HPDE6-E6E7 (cell line): Measurements from ENCODE around the gene UBR2.
"Not testable (repeated sequence)": the region's sequence is repeated elsewhere in the genome, so short reads cannot be mapped to it uniquely, and the experiment has no call there.

ENCODE experiments used
- DNase-seq: peaks from one replicate; pipeline ENCODE4 v3.0.0; 2011; ENCODE audit warnings: missing footprints; ENCODE audit errors: extremely low spot score

UBR2 gene

GRCh38 chr6:42692137-42692911, 128.5 kb downstream of the UBR2 start:
- peak; percentile 69 for DNase-seq

DNA sequence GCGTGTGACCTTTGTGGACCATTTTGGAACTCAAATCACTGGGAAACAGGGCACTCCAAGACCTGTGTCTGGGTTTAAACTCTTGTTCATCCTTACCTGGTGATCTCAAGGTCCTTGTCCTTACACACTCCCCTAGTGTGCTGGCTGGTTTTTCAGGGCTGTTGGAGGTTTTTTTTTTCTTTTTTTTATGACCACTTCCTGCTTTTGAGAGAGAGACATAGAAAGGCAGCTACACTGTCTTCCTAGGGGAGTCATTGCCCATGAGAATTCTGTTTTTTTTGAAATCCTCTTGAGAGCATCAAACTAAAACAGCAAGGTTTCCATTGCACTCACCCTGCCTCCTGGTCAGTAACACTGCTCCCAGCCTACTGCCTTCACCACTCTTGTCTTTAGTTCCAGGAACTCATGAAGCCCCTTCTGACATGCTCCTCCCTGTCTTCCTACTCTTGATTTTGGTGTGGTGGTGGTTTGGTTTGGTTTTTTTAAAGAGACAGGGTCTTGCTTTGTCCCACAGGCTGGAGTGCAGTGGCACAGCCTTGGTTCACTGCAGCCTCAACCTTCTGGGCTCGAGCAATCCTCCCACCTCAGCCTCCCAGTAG, 130.0 kb downstream of the UBR2 start:
- DNase-seq: no peak

GRCh38 chr6:42694586-42694985, 130.8 kb downstream of the UBR2 start:
- peak; percentile 21 for DNase-seq

DNA sequence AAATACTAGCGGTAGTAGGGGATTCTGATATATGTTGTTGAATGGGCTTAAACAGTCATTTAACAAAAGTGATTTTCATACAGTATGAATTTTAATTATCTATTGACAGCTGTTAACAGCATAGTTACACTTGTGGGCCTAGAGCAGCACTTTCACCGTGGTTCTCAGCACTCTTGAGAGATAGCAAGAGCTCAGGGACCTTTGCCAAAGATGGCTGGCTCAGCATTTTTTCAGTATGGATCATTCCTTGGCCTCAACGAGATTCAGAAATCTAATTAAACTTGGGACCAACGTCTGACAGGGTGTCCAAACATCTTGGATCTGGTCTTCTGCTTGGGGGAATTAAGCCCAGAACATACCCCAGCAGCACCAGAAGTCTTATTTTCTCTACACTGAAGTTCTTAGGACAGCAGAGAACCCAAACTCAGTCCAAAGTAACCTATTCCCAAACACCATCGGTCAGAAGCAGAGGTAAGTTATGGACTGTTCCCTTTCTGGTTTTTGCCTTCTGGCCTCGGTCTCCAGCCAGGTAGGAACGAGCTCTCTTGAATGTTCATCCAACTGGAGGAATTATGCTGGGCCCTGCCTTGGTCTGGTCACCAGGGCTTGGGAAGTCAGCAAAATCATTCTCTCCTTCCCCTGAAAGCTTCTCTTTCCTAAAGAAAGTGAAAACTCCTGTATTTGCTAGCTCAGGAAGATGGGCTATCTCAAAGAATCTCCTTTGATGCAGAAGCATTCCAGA, 132.9 kb downstream of the UBR2 start:
- no peak for DNase-seq

DNA sequence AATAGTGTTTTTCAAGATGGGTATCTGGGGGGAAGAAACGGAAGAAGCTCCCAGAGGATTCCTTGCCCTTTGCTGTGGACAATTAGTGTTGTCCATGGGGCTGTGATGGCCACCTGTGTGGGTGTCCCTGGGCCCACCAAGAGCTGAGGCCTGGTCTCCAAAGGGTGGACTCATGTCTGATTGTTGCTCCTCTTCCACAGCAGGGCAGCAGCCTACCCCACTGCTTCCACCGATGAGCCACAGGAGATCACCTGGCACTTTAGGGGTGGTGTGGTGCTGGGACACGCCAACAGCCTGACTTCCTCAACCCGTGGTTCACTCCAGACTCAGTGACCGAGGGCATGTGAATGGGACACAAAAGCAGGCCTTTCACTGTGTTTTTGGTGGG, 133.4 kb downstream of the UBR2 start:
- no peak for DNase-seq

- no peak for DNase-seq
These were observed 134.4 kb downstream of the UBR2 start for GRCh38 chr6:42698217-42698616.

GRCh38 chr6:42702200-42702599, 138.4 kb downstream of the UBR2 start:
- no peak for DNase-seq

GRCh38 chr6:42702786-42703185, 139.0 kb downstream of the UBR2 start:
- DNase-seq: not testable (repeated sequence)

- DNase-seq: no peak
These were observed 140.6 kb downstream of the UBR2 start for GRCh38 chr6:42704251-42704936.

DNA sequence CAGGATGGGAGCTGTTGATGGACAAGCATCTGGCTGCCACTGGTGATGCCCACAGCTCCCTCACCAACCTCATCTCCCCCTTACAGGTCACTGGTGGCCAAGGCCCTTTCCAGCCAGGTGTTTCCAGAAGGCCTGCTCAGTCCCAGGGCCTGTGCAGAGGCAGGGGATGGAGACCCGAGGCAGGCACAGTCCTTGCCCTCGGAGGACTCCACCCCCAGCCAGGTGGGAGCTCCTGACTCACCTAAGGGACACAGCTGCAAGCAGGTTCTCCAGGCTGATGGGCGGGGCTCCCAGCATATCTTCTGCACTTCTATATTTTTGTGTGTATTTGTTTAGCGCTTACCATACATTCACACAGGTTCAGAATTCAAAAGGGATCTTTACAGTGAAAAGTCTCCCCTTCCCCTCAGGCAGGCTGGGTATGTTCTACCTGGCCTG, 141.1 kb downstream of the UBR2 start:
- no peak for DNase-seq

GRCh38 chr6:42707595-42707994, 143.8 kb downstream of the UBR2 start:
- no peak for DNase-seq

- DNase-seq: no peak
These were observed 144.3 kb downstream of the UBR2 start for GRCh38 chr6:42708096-42708495.

- no peak for DNase-seq
These were observed 146.0 kb downstream of the UBR2 start for GRCh38 chr6:42709871-42710270.

DNA sequence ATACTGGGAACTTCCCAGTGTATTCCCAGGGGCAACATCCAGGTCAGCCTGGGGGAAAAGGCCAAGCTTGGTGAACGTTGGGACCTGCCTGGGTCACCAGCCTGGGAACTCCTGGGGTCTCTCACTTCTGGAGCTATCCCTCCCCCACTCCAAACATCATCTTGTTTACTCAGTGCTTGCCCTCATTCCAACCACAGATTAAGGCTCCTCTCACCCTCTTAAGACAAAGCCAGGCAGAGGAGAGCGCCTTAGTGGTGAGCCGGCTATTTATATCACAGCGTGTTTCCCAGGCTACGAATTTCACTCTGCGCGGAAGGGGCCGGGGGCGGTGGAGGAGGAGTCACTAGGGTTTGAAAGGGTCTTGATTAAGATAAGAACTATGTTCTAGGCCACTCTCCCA, 146.5 kb downstream of the UBR2 start:
- no peak for DNase-seq

GRCh38 chr6:42711930-42712329, 148.1 kb downstream of the UBR2 start:
- no peak for DNase-seq

- peak; percentile 51 for DNase-seq
These were observed 150.4 kb downstream of the UBR2 start for GRCh38 chr6:42714098-42714761.

GRCh38 chr6:42715871-42716270, 152.0 kb downstream of the UBR2 start:
- no peak for DNase-seq

GRCh38 chr6:42720739-42721138, 156.9 kb downstream of the UBR2 start:
- no peak for DNase-seq

- DNase-seq: no peak
These were observed 158.7 kb downstream of the UBR2 start, which contains the start of gene PRPH2 for GRCh38 chr6:42722497-42722896. PRPH2 (minus strand) TSS chr6:42722597; CDS start chr6:42722334, 263 bp downstream.

GRCh38 chr6:42724825-42725224, 161.0 kb downstream of the UBR2 start:
- DNase-seq: no peak

DNA sequence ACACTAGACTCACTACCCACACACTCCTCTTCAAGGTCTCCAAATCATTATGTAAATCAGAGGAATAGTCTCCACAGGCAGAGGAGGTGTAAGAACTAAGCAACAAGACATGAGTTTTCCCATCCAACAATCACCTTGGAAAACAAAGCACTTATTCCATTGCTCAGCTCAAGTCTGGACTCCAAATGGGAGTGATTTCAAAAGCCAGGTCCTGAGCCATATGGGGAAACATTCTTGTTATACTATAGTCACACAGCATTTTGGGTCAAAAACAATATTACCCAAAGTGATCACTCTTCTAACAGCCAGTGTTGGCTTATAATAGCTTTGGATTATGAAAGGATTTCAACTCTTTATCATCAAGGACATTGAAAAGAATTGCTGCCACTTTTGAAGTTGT, 162.2 kb downstream of the UBR2 start:
- DNase-seq: no peak
